Measurements from ENCODE around the gene ACTN3.

The ACTN3 gene

DNA sequence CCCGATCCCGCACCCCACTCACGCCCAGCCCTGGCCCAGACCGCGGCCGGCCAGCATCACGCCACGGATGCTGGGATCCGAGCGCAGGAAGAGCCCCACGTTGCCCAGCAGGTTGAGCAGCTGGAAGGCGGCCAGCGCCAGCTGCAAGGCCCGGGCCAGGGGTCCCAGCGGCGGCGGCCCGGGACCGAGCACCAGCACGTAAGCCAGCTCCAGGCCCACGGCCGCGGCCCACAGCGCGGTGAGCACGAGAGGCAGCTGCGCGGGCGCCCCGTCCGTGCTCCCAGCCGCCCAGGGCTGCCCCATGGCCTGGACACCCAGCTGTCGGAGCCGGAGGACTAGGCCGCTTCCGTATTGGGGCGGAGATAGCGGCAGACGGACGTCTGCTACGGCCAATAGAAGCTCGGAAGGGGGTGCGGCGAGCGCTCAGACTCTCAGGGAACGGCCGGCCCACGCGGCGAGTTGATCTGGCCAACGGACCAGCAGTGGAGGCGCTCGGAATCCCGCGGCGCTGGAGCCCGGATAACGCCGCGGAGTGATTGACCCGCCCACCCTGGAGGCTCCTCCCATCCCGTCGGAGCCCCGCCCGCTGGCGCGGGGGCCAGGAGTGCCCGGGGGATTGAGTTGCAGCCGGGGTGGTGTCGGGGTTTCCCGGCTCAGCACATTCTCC, 869 bp upstream of the ACTN3 start, which contains the start of gene ZDHHC24:
Gene ZDHHC24 (minus strand): TSS at position 348 of the 667 bp plus-strand sequence. CDS start 45 bp downstream, at position 303.
- peak; percentile 91 to 96 for DNase-seq

GRCh38 chr11:66546966-66547661, 411 bp downstream of the ACTN3 start:
- no peak for DNase-seq

- DNase-seq: no peak
These were observed 933 bp downstream of the ACTN3 start for GRCh38 chr11:66547662-66548009.

DNA sequence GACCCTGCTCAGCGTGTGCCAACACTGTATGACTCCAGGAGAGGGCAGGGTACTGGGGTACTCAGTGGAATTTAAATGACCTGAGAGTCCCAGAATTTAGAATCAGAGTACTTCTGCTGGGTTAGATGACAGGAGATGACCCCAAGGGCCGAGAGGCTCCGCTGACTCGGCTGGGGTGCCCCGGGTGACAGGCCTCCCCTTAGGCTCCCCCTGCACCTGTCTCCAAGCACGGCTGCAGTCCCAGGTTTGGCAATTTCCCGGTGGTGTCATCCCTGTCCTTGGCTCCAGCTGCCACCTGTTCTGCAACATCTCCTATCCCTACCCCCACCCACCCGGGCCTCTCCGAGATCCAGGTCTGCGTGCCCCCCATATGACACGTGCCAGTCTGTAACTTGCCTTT, 1.3 kb downstream of the ACTN3 start:
- no peak for DNase-seq

- no peak for DNase-seq
These were observed 2.3 kb downstream of the ACTN3 start for GRCh38 chr11:66548774-66549630.

DNA sequence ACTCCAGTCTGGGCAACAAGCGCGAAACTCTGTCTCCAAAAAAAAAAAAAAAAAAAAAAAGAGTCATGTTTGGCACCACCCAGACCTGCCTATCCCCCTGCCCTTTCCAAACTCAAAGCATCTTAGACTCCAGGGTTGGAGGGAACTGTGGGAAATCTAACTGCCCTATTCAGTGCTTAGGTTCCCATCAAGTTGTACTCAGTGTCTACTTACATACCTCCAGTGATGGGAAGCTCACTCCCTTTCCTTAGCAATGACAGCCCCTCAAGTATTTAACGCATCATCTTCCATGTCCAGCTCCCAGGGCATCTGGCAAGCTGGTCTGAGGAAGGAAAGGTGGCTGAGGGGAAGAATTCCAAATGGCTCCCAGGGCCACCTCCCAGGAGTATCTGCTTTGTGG, 3.0 kb downstream of the ACTN3 start:
- DNase-seq: no peak

DNA sequence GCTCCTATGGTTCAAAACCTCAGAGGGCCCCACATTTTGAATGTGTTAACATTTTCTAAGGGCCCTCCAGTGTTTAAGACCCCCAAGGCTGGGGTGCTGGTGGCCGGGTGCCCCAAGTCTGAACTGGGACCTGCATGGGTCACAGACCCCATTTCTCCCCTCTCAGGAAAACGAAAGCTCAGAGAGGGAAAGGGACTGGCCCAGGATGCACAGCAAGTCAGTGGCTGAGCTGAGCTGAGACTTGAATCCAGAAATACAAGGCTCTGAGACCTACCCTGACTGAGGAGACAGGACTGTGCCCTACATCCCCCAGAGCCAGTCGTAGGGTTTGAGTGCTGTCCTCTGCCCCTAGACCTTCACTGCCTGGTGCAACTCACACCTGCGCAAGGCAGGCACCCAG, 4.2 kb downstream of the ACTN3 start:
- no peak for DNase-seq

DNA sequence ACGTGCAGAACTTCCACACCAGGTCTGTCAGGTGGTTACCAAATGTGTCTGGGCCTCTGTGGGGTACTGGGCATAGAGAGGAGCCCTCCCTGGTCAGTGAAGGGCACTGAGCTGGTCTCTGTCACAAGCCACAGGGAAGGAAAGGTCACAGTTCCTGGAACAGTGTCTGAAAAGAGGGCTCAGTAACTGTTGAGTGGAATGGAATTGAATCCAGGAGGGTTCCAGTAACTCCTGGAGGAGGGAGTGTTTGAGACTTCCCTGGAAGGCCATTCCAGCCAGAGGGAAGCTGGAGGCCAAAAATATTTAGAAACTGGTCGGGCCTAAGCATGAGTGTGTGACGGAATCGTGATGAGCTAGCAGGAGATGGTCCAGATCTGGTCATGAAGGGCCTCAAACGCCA, 7.9 kb downstream of the ACTN3 start:
- DNase-seq: no peak

- DNase-seq: no peak
These were observed 8.7 kb downstream of the ACTN3 start for GRCh38 chr11:66555416-66555815.

- no peak for DNase-seq
These were observed 9.4 kb downstream of the ACTN3 start for GRCh38 chr11:66556086-66556485.

- DNase-seq: no peak
These were observed 11.1 kb downstream of the ACTN3 start for GRCh38 chr11:66557733-66558326.

DNA sequence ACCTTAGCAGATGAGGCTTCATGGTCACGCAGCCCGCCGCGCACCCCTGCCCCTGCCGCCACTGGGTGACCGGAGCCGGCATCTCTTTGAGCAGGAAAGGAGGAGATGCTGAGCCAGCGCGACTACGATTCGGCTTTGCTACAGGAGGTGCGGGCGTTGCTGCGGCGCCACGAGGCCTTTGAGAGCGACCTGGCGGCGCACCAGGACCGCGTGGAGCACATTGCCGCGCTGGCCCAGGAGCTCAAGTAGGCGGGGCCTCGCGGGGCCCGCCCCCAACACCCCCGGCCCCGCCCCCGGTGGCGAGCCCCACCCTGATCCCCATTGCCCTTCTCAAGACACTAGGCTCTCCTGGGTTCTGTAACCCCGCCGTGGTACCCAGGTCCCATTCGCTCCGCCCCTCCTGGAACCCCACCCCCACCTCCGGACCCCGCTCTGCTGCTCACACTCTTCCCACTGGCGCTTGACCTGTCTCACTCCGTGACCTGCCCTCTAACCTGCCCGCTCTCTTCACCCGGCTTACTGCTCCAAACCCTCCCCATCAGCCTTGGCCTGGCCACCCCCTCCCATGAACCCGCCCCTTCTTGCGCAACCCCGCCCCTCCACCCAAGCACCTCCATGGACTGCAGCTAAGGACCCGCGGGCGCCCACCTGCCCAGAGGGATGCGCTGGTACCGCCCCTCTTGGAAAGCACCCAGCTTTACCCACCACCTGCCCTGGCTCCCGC, 12.6 kb downstream of the ACTN3 start:
- DNase-seq: no peak

- DNase-seq: no peak
These were observed 13.4 kb downstream of the ACTN3 start for GRCh38 chr11:66559866-66560676.

DNA sequence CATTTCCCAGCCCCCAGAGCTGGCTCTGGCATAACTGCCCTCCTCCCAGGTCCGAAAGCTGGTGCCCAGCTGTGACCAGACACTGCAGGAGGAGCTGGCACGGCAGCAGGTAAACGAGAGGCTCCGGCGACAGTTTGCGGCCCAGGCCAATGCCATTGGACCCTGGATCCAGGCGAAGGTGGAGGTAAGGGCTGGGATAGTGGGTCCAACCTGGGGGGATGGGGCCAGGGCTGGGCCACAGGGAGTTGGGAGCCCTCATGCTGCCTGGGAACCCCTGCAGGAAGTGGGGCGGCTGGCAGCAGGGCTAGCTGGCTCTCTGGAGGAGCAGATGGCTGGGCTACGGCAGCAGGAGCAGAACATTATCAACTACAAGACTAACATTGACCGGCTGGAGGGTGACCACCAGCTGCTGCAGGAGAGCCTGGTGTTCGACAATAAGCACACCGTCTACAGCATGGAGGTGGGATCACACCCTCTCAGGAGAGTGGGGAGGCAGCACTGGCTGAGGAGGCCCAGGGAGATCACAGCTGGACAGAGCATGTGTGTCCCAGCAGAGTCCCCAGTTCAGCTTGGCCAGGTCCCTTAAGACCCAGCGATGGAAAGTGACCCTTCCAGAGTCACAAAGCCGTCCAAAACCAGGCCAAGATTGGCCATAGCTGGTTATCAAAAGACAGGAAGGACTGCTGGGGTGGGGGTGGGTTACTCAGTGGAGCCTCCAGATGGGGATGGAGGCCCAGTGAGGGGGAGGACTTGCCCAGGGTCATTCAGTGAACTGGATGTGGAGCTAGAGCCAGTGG, 14.7 kb downstream of the ACTN3 start:
- no peak for DNase-seq

GRCh38 chr11:66561975-66562248, 15.2 kb downstream of the ACTN3 start:
- no peak for DNase-seq

- DNase-seq: no peak
These were observed 15.6 kb downstream of the ACTN3 start for GRCh38 chr11:66562275-66562674.

- no peak for DNase-seq
These were observed 16.3 kb downstream of the ACTN3 start for GRCh38 chr11:66562907-66563583.

- no peak for DNase-seq
These were observed 17.1 kb downstream of the ACTN3 start for GRCh38 chr11:66563832-66564231.

GRCh38 chr11:66564538-66564937, 17.8 kb downstream of the ACTN3 start:
- no peak for DNase-seq

DNA sequence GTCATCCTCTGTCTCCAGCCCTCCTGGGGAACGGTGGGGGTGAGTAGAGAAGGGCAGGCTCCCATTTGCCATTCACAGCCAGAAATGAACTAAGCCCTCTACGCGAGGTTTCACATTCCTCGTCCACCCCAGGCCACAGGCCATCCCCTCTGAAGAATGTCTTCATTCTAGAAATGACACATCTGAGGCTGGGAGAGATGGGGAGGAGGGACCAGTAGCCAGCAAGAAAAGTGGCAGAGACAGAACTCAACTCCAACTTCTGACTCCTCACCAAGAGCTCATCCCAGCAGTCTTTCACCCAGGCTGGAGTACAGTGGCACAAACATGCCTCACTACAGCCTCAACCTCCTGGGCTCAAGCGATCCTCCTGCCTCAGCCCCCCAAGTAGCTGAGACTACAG, 18.3 kb downstream of the ACTN3 start:
- no peak for DNase-seq

DNA sequence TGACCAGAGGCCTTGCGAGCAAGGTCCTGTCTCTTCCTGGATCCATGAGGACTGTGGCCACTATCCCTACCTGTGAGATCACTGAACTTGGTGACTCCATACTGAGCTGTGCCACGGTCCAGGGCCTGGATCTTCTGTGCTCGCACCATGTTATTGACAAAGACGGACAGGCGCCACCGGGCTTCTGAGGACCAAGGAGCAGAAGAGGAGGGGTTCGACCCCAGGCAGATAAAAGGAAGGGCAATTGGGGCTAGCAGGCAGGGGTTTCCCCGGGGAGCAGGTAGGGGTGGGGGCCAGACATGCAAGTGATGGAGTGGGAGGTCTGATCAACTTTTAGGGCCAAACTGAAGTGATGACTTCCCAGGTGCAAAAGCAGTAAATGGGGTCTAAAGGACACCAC, 19.5 kb downstream of the ACTN3 start:
- no peak for DNase-seq
